Activated effector memory CD4-positive, alpha-beta T cell treated with anti-CD3 and anti-CD28 coated beads, Interleukin-2, amount 50 U/mL, for 16 hours (primary cell): ENCODE data around the gene GOSR2.
A peak's percentile ranks its signal among the peaks of the same experiment; 100 is the strongest.
"Not testable (repeated sequence)": the region's sequence is repeated elsewhere in the genome, so short reads cannot be mapped to it uniquely, and the experiment has no call there.

Source experiments
- DNase-seq: peaks from one replicate; pipeline ENCODE4 v3.0.0-alpha.2; 2020

Gene GOSR2

GRCh38 chr17:46968224-46968834, 45.4 kb downstream of the GOSR2 start:
- no peak for DNase-seq

DNA sequence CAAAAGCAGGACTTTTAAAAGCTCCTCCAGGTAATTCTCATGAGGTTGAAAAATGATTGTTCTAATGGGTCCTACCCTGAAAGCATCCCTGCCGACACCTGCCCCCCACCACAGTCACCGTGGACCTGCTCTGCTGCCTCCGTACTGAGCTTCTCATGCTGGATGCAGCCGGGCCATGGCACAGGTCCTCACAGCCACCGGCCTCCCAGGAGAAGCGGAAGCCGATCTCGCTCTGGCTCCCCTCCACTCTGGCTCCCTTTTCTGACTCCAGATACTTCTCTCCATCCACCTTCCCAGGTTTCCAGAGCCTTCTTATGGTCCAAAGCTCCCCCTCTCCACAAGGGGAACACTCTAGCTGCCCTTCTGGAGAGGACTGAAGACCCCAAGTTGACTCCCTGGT, 45.9 kb downstream of the GOSR2 start:
- peak; percentile 27 for DNase-seq

- no peak for DNase-seq
Observed at GRCh38 chr17:46971647-46972300, 48.8 kb downstream of the GOSR2 start.

DNA sequence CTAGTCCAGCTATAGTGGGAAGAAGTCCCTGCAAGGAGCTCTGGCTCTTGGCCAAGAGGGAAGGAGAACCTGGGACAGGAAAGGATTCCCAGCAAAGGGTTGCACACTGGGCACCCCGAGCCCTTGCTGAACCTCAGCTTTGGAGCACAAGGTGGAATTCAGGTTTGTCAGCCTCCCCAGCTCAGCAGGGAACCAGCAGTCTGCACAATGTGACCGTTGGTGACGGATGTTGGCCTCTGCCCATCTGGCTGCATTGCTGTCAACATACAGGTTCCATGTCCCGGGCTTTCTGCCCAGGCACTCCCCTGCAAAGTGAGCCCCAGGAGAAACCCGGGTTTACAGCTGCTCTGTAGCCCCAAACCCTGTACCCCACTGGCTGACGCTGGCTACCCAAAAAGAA, 49.4 kb downstream of the GOSR2 start:
- DNase-seq, result no peak

DNA sequence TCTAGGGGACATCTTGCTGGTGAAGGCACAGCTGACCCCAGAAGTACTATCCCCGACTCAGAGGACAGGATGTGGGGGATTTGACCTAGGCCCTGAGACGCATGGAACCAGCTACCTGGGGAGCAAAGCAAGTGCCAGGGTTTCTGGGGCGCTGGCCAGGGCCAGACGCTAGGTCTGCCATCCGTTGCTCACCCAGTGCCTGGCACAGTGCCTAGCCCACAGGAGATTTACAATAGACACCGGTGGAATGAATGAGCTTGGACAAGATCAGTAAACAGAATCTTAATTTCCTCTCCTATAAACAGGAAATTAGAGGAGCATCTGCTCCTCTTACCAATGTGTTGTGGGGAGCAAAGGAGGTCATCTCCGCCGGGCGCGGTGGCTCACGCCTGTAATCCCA, 51.1 kb downstream of the GOSR2 start:
- no peak for DNase-seq

DNA sequence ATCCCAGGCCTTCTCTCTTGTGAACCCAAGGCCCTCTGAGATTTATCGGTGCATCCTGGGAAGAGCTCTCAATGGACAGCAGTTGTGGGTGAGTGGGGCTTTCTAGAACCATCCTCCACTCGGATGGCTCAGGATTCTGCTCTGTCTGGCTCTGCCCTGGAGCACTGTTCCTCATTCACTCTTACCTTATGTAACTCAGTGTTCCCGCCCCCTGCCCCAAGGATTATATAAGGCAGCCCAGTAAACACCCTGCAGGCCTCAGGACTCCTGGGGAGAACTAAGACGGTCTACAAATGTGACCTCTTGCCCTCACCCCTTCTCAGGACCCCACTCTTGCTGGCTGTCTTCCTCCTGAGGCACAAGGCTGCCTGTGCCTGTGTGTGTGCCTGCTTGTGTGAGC, 52.3 kb downstream of the GOSR2 start:
- no peak for DNase-seq

GRCh38 chr17:46976626-46977270, 53.8 kb downstream of the GOSR2 start:
- DNase-seq, result no peak

GRCh38 chr17:46977348-46977747, 54.4 kb downstream of the GOSR2 start:
- DNase-seq, result no peak

- DNase-seq, result peak; percentile 16
Observed at GRCh38 chr17:46977750-46978488, 55.0 kb downstream of the GOSR2 start.

DNA sequence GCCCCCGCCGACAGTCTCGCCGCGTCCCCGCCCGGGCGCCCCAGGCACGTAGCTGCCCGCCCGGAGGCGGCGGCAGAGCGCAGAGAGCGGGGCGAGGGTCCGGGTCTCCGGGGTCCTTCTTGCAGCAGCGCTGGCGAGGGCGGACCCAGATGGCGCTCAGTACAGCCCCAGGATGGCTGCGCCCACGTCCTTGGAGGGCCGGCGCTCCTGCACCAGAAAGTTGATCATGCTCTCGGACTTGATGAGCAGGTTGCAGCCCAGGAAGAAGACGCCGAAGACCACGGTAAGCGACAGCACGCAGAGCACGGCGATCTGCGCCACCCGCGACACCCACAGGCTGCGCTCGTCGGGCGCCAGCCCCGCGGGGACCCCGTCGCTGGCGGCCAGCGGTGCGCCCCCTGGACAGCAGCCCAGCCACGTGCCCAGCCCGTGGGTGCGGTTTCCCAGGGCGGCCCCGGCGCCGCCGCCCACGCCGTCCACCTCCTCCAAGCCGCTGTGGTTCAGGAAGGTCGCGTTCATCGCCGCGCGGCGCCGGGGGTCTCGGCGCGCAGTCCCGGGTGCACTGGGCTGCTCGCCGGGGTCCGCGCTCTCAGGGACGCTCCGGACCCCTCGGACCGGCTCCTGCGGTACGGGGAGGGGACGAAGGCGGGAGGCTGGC, 55.7 kb downstream of the GOSR2 start:
- DNase-seq, result peak; percentile 63

DNA sequence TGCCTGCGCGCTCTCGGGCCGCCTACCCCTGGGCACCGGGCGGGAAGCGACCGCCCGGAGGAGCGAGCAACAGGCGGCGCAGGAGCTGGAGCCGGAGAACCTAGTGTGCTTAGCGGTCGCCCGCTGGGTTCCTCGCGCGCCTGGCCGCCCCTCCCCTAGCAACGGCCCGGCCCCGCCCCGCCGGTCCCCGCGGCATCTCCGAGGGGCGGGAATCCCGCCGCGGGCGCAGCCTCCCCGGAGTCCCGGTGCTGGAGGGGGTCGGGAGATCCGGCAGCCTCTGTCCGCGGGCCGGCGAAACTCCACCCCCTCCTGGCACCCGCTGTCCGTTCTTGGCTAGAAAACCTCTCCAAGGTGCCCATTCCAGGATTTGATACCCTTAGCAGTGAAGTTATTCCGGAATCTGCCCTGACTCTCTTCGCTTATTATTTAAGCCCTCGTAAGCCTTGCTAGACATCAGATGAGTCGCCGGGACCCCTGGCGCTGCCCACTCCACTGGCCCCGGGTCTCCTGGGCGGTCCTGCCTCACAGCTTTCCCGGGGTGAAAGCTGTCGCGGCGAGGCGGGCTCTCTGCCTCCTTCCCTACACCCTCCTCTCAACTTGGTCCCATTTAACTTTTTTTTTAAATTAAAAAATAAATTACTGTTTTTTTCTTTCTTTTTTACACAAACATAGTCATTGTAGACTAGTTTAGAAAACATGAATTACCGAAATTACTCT, 56.3 kb downstream of the GOSR2 start, which contains the start of gene RPRML:
Gene RPRML, minus strand, starts transcription at position 107 of the 717 bp plus-strand sequence. CDS start 246 bp downstream, outside the sequence.
- DNase-seq, result peak; percentile 71

GRCh38 chr17:46982577-46982976, 59.6 kb downstream of the GOSR2 start:
- DNase-seq, result no peak

DNA sequence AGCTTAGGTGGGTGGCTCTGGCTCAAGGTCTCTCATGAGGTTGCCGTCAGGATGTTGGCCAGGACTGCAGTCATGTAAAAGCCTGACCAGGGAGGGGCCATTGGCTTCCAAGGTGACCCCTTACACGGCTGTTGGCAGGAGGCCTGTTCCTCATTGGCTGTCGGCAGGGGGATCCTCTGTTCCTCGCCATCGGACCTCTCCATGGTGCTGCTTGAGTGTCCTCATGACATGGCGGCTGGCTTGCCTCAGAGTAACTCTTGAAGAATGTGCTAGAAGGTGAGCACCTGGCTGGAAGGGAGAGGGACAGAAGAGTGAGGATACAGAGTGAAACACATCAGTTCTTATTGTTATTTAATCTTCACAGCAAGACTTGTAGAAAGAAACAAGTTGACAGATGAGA, 60.8 kb downstream of the GOSR2 start:
- DNase-seq, result no peak

GRCh38 chr17:46984341-46984740, 61.4 kb downstream of the GOSR2 start:
- no peak for DNase-seq

GRCh38 chr17:46984892-46985291, 61.9 kb downstream of the GOSR2 start:
- DNase-seq, result no peak

DNA sequence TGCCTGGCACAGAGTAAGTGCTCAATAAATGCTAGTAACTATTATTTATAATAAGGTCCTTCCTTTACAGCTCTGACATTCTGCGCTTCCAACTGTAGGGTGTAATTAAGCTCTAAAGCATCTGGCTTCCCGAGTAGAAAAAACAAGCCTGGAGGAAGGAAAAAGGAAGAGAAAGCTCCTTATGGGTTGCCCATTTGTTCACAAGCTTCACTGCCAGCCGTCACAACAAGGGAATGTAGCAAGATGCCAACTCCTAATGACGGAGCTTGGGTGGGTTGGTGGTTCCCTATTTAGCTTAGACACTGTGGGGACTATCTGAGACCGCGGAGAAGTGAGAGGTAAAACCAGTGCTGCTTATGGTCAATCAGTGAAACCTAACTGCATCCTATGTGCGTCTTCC, 63.4 kb downstream of the GOSR2 start:
- DNase-seq, result no peak

DNA sequence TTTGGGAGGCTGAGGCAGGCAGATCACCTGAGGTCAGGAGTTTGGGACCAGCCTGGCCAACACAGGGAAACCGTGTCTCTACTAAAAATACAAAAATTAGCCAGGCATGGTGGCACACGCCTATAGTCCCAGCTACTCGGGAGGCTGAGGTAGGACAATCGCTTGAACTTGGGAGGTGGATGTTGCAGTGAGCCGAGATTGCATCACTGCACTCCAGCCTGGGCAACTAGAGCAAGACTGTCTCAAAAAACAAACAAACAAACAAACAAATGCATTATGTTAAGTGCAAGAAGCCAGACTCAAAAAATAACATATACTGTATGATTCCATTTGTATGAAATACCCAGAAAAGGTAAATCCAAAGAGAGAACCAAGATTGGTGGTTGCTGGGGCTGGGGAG, 65.0 kb downstream of the GOSR2 start:
- DNase-seq, result not testable (repeated sequence)

- DNase-seq, result no peak
Observed at GRCh38 chr17:46989637-46990431, 66.9 kb downstream of the GOSR2 start.

GRCh38 chr17:46991617-46992016, 68.7 kb downstream of the GOSR2 start:
- DNase-seq, result no peak
